K562 (cell line): ENCODE data around the gene LRP1B. TPM values are rescaled to one million over a fixed set of nuclear protein-coding genes. Genes with fewer than 3 reads are reported as not detected.

ENCODE experiments used
- ATAC-seq: fragments of 200-7000 bp; cut with Tn5 transposase; 3 replicates; pipeline ENCODE4 v1.9.1; 2020; ENCODE audit warnings: moderate library complexity
- BruUV-seq: library from RNA; stranded (reverse); fragments of 400-500 nt; replicated peaks from 2 replicates; lab custom pipeline; 2021; lab: Mats Ljungman, UMichigan
- CTCF ChIA-PET: fragments of 300-600 bp; formaldehyde crosslinking; extraction: SDS; loops from one replicate; lab custom pipeline; 2021; ENCODE audit warnings: low intra/inter-chr PET ratio; lab: Yijun Ruan, JAX
- POLR2A ChIA-PET: fragments of 300-600, 350-650 bp; sonication (Branson Sonifier 250); formaldehyde crosslinking; extraction: SDS; loops from one replicate; lab custom pipeline; 2021; ENCODE audit warnings: antibody characterized with exemption, inconsistent platforms; lab: Yijun Ruan, JAX
- DNase-seq, 4 experiments: peaks; one replicate each; pipeline versions ENCODE4 v3.0.0 to v3.0.0-alpha.2; 2011 to 2018; ENCODE audit warnings: low spot score in 3 of 4, mixed read lengths in 3 of 4; ENCODE audit errors: extremely low read depth in 1 of 4
- FAIRE-seq: peaks from 2 replicates; lab custom pipeline; 2011; peaks lifted over from hg19 to GRCh38; lab: Jason Lieb, UNC
- H2AFZ ChIP-seq: 2 replicates; pipeline ENCODE4 v1.6.0; 2011; ENCODE audit warnings: low read depth, low read length, control low read depth, inconsistent platforms
- H3K27ac ChIP-seq: fragments of 200-600 bp; 3 replicates; pipeline ENCODE4 v1.8.0; 2011; ENCODE audit warnings: low read depth, mild to moderate bottlenecking, control low read depth, inconsistent platforms, low read length, moderate library complexity, mixed read lengths; ENCODE audit errors: extremely low read depth
- H3K27me3 ChIP-seq, 2 experiments: fragments of 300-600 bp in 1 of 2; 2 replicates in 1 of 2; 3 replicates in 1 of 2; pipeline versions ENCODE4 v1.6.0 to v1.8.0; 2011; ENCODE audit warnings: inconsistent platforms in 2 of 2, low read length in 2 of 2, mild to moderate bottlenecking in 1 of 2, mixed read lengths in 1 of 2, moderate library complexity in 1 of 2; ENCODE audit not compliant: control insufficient read depth in 2 of 2, insufficient read depth in 2 of 2
- H3K36me3 ChIP-seq: fragments of 300-600 bp; 3 replicates; pipeline ENCODE4 v1.8.0; 2011; ENCODE audit warnings: mild to moderate bottlenecking, low read length, inconsistent platforms; ENCODE audit not compliant: control insufficient read depth, insufficient read depth
- H3K4me1 ChIP-seq, 2 experiments: fragments of 200-600 bp in 1 of 2; replicated peaks in 1 of 2; 2 replicates in 1 of 2; 3 replicates in 1 of 2; pipeline versions ENCODE4 v1.5.1 to v1.8.0; 2011; ENCODE audit warnings: inconsistent platforms in 2 of 2, low read length in 2 of 2, mild to moderate bottlenecking in 1 of 2, mixed read lengths in 1 of 2, moderate library complexity in 1 of 2; ENCODE audit not compliant: control insufficient read depth in 2 of 2, insufficient read depth in 2 of 2
- H3K4me2 ChIP-seq: 2 replicates; pipeline ENCODE4 v1.6.1; 2011; ENCODE audit warnings: low read length, control low read depth, inconsistent platforms, mixed read lengths; ENCODE audit not compliant: insufficient read depth
- H3K4me3 ChIP-seq: fragments of 200-600 bp; sonication (generic), shearing (Covaris generic); 2 replicates; pipeline ENCODE4 v1.5.1; 2016; ENCODE audit warnings: control low read depth, inconsistent platforms
- H3K79me2 ChIP-seq: fragments of 200-600 bp; 3 replicates; pipeline ENCODE4 v1.8.0; 2011; ENCODE audit warnings: low read length, inconsistent platforms; ENCODE audit not compliant: control insufficient read depth, insufficient read depth
- H3K9ac ChIP-seq, 2 experiments: 2 replicates each; pipeline versions ENCODE4 v1.6.0 to v1.6.1; 2011; ENCODE audit warnings: low read depth in 2 of 2, low read length in 2 of 2, control low read depth in 1 of 2, inconsistent platforms in 1 of 2, mild to moderate bottlenecking in 1 of 2, mixed read lengths in 1 of 2; ENCODE audit not compliant: insufficient read depth in 1 of 2
- H3K9me1 ChIP-seq: one replicate; pipeline ENCODE4 v1.6.0; 2011; ENCODE audit warnings: inconsistent platforms, mild to moderate bottlenecking, low read length, moderate library complexity; ENCODE audit not compliant: control insufficient read depth, insufficient read depth
- H3K9me3 ChIP-seq: replicated peaks from 2 replicates; pipeline ENCODE4 v1.5.1; 2011; ENCODE audit warnings: low read depth, low read length, inconsistent platforms; ENCODE audit not compliant: control insufficient read depth, insufficient read depth
- H4K20me1 ChIP-seq: replicated peaks from 2 replicates; pipeline ENCODE4 v1.6.1; 2011; ENCODE audit warnings: low read length, inconsistent platforms, mixed read lengths; ENCODE audit not compliant: control insufficient read depth, insufficient read depth
- BRCA1 ChIP-seq, 2 experiments: fragments of 450-650 bp in 1 of 2; sonication (generic) in 1 of 2; formaldehyde crosslinking in 1 of 2; IDR thresholded peaks; 2 replicates each; pipeline versions ENCODE4 v1.5.0 to v1.6.1; 2017 to 2020; ENCODE audit warnings: mild to moderate bottlenecking in 1 of 2, missing genetic modification reagents in 1 of 2
- CBX5 ChIP-seq: IDR thresholded peaks from 2 replicates; pipeline ENCODE4 v1.6.1; 2014; ENCODE audit warnings: low read depth, borderline replicate concordance
- IRF2 ChIP-seq: sonication (generic); formaldehyde crosslinking; IDR thresholded peaks from 2 replicates; pipeline ENCODE4 v1.8.1; 2022; ENCODE audit warnings: mild to moderate bottlenecking, missing genetic modification reagents
- JUNB ChIP-seq: fragments of 450-650 bp; formaldehyde crosslinking; conservative IDR thresholded peaks from 2 replicates; pipeline ENCODE4 v1.4.0; 2020; ENCODE audit warnings: mild to moderate bottlenecking
- JUND ChIP-seq, 2 experiments: IDR thresholded peaks; 2 replicates in 1 of 2; 3 replicates in 1 of 2; pipeline ENCODE4 v1.6.1; 2011; ENCODE audit warnings: borderline replicate concordance in 2 of 2, low read depth in 2 of 2, low read length in 2 of 2, improper control_type of control experiment in 1 of 2, missing biosample characterization in 1 of 2, missing genetic modification characterization in 1 of 2, missing genetic modification reagents in 1 of 2
- KDM2B ChIP-seq: fragments of 250-450 bp; sonication (Bioruptor Pico); IDR thresholded peaks from 2 replicates; pipeline ENCODE4 v1.8.0; 2021; ENCODE audit warnings: mild to moderate bottlenecking, moderate library complexity
- KLF10 ChIP-seq: fragments of 250-450 bp; sonication (Bioruptor Pico); IDR thresholded peaks from 2 replicates; pipeline ENCODE4 v1.6.1; 2021; ENCODE audit warnings: matching md5 sums
- MTA3 ChIP-seq: fragments of 450-650 bp; formaldehyde crosslinking; IDR thresholded peaks from 2 replicates; pipeline ENCODE4 v1.6.1; 2017; ENCODE audit warnings: mild to moderate bottlenecking, borderline replicate concordance
- RFX7 ChIP-seq: fragments of 250-450 bp; sonication (Bioruptor Pico); IDR thresholded peaks from 2 replicates; pipeline ENCODE4 v1.5.1; 2021; ENCODE audit warnings: mild to moderate bottlenecking
- SMARCA4 ChIP-seq: fragments of 450-650 bp; IDR thresholded peaks from 2 replicates; pipeline ENCODE4 v1.6.1; 2016
- SUPT5H ChIP-seq: fragments of 450-650 bp; IDR thresholded peaks from 2 replicates; pipeline ENCODE4 v1.6.1; 2016
- TAF9B ChIP-seq: fragments of 450-650 bp; IDR thresholded peaks from 2 replicates; pipeline ENCODE4 v1.6.1; 2018; ENCODE audit warnings: mild to moderate bottlenecking; ENCODE audit not compliant: partially characterized antibody
- TCFL5 ChIP-seq: fragments of 250-450 bp; sonication (Bioruptor Pico); conservative IDR thresholded peaks from 2 replicates; pipeline ENCODE4 v1.6.1; 2021; ENCODE audit warnings: mild to moderate bottlenecking, moderate library complexity, matching md5 sums
- U2AF2 ChIP-seq: fragments of 200-400 bp; formaldehyde crosslinking; optimal IDR thresholded peaks from 2 replicates; pipeline ENCODE3; 2017; ENCODE audit warnings: low read depth, mild to moderate bottlenecking, low read length
- ZNF57 ChIP-seq: fragments of 450-650 bp; formaldehyde crosslinking; IDR thresholded peaks from 2 replicates; pipeline ENCODE4 v1.4.0; 2020; ENCODE audit warnings: mild to moderate bottlenecking, moderate library complexity
- WGBS: fragments of 100-300 bp; shearing (Covaris generic); methylation state at CpG from one replicate; pipeline ENCODE4 v1.1.6; 2016; ENCODE audit warnings: low coverage, mixed read lengths; ENCODE audit not compliant: insufficient coverage; ENCODE audit errors: missing lambda C conversion rate; 5-methylcytosine and 5-hydroxymethylcytosine counted together
- in situ Hi-C: fragments of 300-500 bp; cut with MboI; formaldehyde crosslinking; loops from 4 replicates; pipeline ENCODE4 v1.15.0; 2018; ENCODE audit warnings: inconsistent platforms, mixed read lengths
- intact Hi-C: fragments of 100-400 bp; cut with micrococcal nuclease; formaldehyde crosslinking; loops from 2 replicates; pipeline ENCODE4 v1.14.2; 2022
- polyA plus RNA-seq, 8 experiments: library from polyadenylated mRNA; depleted of rRNA in 4 of 8; stranded (reverse) in 5 of 8; unstranded in 3 of 8; fragments of >200 nt; fragmentation: Nextera tagmentation in 2 of 8; fragmentation: Illumina TruSeq in 1 of 8; extraction: Ambion mirVana in 2 of 8; extraction: Trizol in 1 of 8; gene quantifications; 2 replicates each; pipeline versions ENCODE4 v1.2.1 to v1.2.3, GENCODE V29; 2011 to 2014; ENCODE audit warnings: inconsistent platforms in 1 of 8, missing spikeins in 1 of 8
- total RNA-seq, 7 experiments: library from RNA; depleted of rRNA in 6 of 7; stranded (reverse); fragments of >200 nt in 6 of 7; fragmentation: Illumina TruSeq in 2 of 7; extraction: Trizol in 2 of 7; gene quantifications; 2 replicates each; pipeline versions ENCODE4 v1.2.1 to v1.2.3, GENCODE V29; 2011 to 2021; ENCODE audit warnings: low replicate concordance in 1 of 7
- TF ChIP-seq, protein P1 (sequence below): fragments of 450-650 bp; IDR thresholded peaks from 2 replicates; pipeline ENCODE4 v1.6.1; 2017; ENCODE audit warnings: antibody characterized with exemption
- TF ChIP-seq, protein P2 (sequence below): sonication (generic); IDR thresholded peaks from 2 replicates; pipeline ENCODE4 v1.6.1; 2016
- TF ChIP-seq, protein P3 (sequence below): sonication (generic); formaldehyde crosslinking; IDR thresholded peaks from 2 replicates; pipeline ENCODE4 v1.8.1; 2023; ENCODE audit warnings: mild to moderate bottlenecking, missing genetic modification reagents

Gene LRP1B
- total and polyA plus RNA-seq, 9 of the 15 experiments (the other 6 are each of a cell fraction or from before 2014, with no cell fraction given): not detected

DNA sequence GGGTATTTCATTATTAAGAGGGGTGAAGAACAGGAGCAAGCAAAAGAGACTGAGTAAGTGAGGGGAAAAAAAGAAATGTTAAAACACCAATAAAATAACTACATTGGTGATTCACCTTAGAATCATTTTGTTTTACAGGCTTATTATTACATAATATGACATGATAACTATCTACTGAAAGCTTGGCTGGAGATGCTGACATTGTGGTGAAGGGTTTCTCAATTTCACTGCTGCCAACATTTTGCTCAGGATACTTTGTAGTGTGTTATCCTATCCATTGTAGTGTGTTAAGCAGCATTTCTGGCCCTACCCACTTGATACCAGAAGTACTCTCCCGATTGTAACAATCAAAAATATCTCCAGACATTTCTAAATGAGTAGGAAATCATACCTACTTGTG lies 1786.0 kb downstream of the LRP1B start:
- CTCF ChIA-PET: no interaction called here
- no peak overlapping the region for H3K4me3 ChIP-seq
- no peak overlapping the region for H3K27ac ChIP-seq
- ATAC-seq: no peak
- POLR2A ChIA-PET: no interaction called here
- DNase-seq: no peak
- WGBS: 0% methylated on average over 1 of the region's 1 CpG
- H3K27me3 ChIP-seq: no peaks in the 10 kb centered on the region
- no peaks in the 10 kb centered on the region for H4K20me1 ChIP-seq
- no peak overlapping the region for H3K4me2 ChIP-seq
- H3K36me3 ChIP-seq: no peaks in the 10 kb centered on the region
- in situ Hi-C loops: no loop called here
- no peak for FAIRE-seq
- BruUV-seq: no TSS peak
- no peak overlapping the region for H2AFZ ChIP-seq
- H3K9me3 ChIP-seq: no peaks in the 10 kb centered on the region
- no peak overlapping the region for H3K9ac ChIP-seq
- H3K4me1 ChIP-seq: no peaks in the 10 kb centered on the region
- no peaks in the 10 kb centered on the region for H3K9me1 ChIP-seq
- H3K79me2 ChIP-seq: no peaks in the 10 kb centered on the region
- intact Hi-C loops: no loop called here
- no peak for TF ChIP-seq KDM2B (CRISPR knock-in tag)
- TF ChIP-seq, protein P1, sequence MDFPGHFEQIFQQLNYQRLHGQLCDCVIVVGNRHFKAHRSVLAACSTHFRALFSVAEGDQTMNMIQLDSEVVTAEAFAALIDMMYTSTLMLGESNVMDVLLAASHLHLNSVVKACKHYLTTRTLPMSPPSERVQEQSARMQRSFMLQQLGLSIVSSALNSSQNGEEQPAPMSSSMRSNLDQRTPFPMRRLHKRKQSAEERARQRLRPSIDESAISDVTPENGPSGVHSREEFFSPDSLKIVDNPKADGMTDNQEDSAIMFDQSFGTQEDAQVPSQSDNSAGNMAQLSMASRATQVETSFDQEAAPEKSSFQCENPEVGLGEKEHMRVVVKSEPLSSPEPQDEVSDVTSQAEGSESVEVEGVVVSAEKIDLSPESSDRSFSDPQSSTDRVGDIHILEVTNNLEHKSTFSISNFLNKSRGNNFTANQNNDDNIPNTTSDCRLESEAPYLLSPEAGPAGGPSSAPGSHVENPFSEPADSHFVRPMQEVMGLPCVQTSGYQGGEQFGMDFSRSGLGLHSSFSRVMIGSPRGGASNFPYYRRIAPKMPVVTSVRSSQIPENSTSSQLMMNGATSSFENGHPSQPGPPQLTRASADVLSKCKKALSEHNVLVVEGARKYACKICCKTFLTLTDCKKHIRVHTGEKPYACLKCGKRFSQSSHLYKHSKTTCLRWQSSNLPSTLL: no peak
- TF ChIP-seq TAF9B: no peak
- no peak for TF ChIP-seq SUPT5H
- TF ChIP-seq MTA3: no peak
- TF ChIP-seq JUNB (CRISPR knock-in tag): no peak
- no peak for TF ChIP-seq TCFL5
- no peak for TF ChIP-seq SMARCA4
- TF ChIP-seq RFX7: no peak
- TF ChIP-seq CBX5: no peak
- TF ChIP-seq, protein P2, sequence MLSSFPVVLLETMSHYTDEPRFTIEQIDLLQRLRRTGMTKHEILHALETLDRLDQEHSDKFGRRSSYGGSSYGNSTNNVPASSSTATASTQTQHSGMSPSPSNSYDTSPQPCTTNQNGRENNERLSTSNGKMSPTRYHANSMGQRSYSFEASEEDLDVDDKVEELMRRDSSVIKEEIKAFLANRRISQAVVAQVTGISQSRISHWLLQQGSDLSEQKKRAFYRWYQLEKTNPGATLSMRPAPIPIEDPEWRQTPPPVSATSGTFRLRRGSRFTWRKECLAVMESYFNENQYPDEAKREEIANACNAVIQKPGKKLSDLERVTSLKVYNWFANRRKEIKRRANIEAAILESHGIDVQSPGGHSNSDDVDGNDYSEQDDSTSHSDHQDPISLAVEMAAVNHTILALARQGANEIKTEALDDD: no peak
- TF ChIP-seq JUND (IDR thresholded peaks at IDR 0.05; ENCODE audit: borderline replicate concordance, low read depth, low read length): no peak
- TF ChIP-seq JUND (tag; IDR thresholded peaks at IDR 0.05; ENCODE audit: borderline replicate concordance, low read depth, low read length): no peak
- no peak for TF ChIP-seq BRCA1 (IDR thresholded peaks at IDR 0.05)
- no peak for TF ChIP-seq BRCA1 (CRISPR knock-in tag; IDR thresholded peaks at IDR 0.05)
- TF ChIP-seq, protein P3, sequence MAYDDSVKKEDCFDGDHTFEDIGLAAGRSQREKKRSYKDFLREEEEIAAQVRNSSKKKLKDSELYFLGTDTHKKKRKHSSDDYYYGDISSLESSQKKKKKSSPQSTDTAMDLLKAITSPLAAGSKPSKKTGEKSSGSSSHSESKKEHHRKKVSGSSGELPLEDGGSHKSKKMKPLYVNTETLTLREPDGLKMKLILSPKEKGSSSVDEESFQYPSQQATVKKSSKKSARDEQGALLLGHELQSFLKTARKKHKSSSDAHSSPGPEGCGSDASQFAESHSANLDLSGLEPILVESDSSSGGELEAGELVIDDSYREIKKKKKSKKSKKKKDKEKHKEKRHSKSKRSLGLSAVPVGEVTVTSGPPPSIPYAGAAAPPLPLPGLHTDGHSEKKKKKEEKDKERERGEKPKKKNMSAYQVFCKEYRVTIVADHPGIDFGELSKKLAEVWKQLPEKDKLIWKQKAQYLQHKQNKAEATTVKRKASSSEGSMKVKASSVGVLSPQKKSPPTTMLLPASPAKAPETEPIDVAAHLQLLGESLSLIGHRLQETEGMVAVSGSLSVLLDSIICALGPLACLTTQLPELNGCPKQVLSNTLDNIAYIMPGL (CRISPR knock-in tag): no peak
- TF ChIP-seq KLF10 (CRISPR knock-in tag): no peak
- no peak for TF ChIP-seq ZNF57
- no peak for TF ChIP-seq U2AF2
- no peak for TF ChIP-seq IRF2 (CRISPR knock-in tag)
